ENCODE results near the gene CCM2.

The CCM2 gene

DNA sequence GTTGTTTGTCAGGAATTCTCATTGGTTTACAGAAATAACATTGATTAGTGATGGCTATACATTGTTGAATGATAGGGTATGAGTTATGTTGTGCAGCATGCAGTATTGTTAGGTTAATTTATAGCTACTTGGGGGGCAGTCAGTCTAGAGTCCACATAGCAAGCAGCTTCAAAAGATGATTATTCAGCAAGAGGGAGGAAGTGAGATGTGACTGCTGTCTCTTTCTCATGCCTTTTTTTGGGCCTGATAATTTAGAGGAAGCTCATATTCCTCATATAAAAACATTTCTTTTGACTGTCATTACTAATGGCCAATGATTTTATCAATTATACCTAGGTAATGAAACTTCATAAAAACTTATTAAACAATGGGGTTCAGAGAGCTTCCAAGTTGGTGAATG is 114.9 kb downstream of the CCM2 start:
- ChIA-PET CTCF (interaction anchor here (1.4 to 10.3 kb wide), 3 partner anchors 10 to 140 kb away, joined by 3 to 85 read pairs (median 4); no protein-coding TSS in a partner anchor), POLR2A (no interaction called here)
- H3K27me3 ChIP-seq (replicated peaks in 2 of 5; ENCODE audit: control insufficient read depth in 4 of 5, insufficient read depth in 5 of 5, low read length in 4 of 5) = no peaks in the 10 kb centered on the region
- no peak for DNase-seq
- H3K9me3 ChIP-seq (ENCODE audit: control extremely low read depth in 1 of 5, control insufficient read depth in 4 of 5, insufficient read depth in 2 of 5, low read depth in 1 of 5, low read length in 4 of 5) = no peaks in the 10 kb centered on the region
- no peaks in the 10 kb centered on the region for H3K36me3 ChIP-seq (ENCODE audit: control insufficient read depth in 4 of 4, insufficient read depth in 4 of 4, low read length in 3 of 4)
- H3K27ac ChIP-seq (ENCODE audit: insufficient read depth in 1 of 2, low read depth in 1 of 2, low read length in 2 of 2, poor library complexity in 1 of 2, severe bottlenecking in 2 of 2) = no peak overlapping the region
- H3K4me3 ChIP-seq (ENCODE audit: control insufficient read depth in 1 of 7, extremely low read depth in 1 of 7, insufficient read depth in 4 of 7, low read depth in 2 of 7, low read length in 6 of 7) = no peak overlapping the region
- H3K4me1 ChIP-seq (ENCODE audit: control extremely low read depth in 1 of 4, control insufficient read depth in 4 of 4, insufficient read depth in 4 of 4, low read length in 3 of 4) = peaks cover 3 to 16% (median 13%) of the 10 kb centered on the region in 4 experiments

DNA sequence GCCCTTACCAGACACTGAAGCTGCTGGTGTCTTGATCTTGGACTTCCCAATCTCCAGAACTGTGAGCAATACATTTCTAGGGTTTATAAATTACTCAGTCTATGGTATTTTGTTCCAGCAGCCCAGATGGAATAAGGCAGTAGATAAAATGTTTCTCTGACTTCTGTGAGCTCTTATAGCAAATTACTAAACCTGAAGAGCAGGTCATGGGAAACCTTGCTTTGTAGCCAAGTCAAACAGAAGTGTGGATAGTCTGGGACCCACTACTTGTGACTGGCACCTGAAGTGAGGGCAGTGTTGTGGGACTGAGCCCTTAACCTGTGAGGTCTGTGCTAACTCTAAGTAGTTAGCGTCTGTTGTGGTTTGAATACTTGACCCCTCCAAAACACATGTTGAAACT is 116.0 kb downstream of the CCM2 start:
- CTCF ChIA-PET = interaction anchor here (1.4 to 10.3 kb wide), 3 partner anchors 18 to 142 kb away, joined by 3 to 85 read pairs (median 5); no protein-coding TSS in a partner anchor
- POLR2A ChIA-PET = no interaction called here
- Histone ChIP-seq H3K4me1 (ENCODE audit: control extremely low read depth in 1 of 4, control insufficient read depth in 4 of 4, insufficient read depth in 4 of 4, low read length in 3 of 4) (peaks cover 0 to 7% (median 6%) of the 10 kb centered on the region in 4 experiments), H3K27me3 (replicated peaks in 2 of 5; ENCODE audit: control insufficient read depth in 4 of 5, insufficient read depth in 5 of 5, low read length in 4 of 5) (no peaks in the 10 kb centered on the region), H3K4me3 (ENCODE audit: control insufficient read depth in 1 of 7, extremely low read depth in 1 of 7, insufficient read depth in 4 of 7, low read depth in 2 of 7, low read length in 6 of 7) (no peak overlapping the region), H3K9me3 (ENCODE audit: control extremely low read depth in 1 of 5, control insufficient read depth in 4 of 5, insufficient read depth in 2 of 5, low read depth in 1 of 5, low read length in 4 of 5) (no peaks in the 10 kb centered on the region), H3K27ac (ENCODE audit: insufficient read depth in 1 of 2, low read depth in 1 of 2, low read length in 2 of 2, poor library complexity in 1 of 2, severe bottlenecking in 2 of 2) (no peak overlapping the region), H3K36me3 (ENCODE audit: control insufficient read depth in 4 of 4, insufficient read depth in 4 of 4, low read length in 3 of 4) (no peaks in the 10 kb centered on the region)
- WGBS (ENCODE audit: insufficient coverage) = 88% methylated on average over 1 of the region's 1 CpG
- DNase-seq = no peak

DNA sequence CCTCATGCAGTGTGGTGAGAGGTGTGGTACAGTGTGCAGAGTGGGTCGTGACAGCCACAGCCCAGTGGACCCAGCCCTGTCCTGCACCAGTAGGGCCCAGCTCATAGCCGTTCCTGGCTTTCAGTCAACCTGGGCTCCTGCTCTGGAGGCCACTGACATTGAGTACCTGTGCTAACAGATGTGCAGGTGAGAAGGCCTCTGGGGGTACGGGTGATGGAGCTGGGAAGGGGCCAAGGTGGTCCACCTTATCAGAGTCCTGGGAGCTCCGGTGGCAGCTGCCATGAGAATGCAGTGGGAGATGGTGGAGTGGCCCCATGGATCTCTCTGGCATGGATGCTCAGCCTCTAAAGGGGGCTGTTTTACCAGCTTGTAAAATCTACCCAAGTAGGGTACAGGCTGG is 117.6 kb downstream of the CCM2 start:
- peaks cover 0 to 2% (median under 1%) of the 10 kb centered on the region in 4 experiments for H3K4me1 ChIP-seq (ENCODE audit: control extremely low read depth in 1 of 4, control insufficient read depth in 4 of 4, insufficient read depth in 4 of 4, low read length in 3 of 4)
- H3K36me3 ChIP-seq (ENCODE audit: control insufficient read depth in 4 of 4, insufficient read depth in 4 of 4, low read length in 3 of 4) = no peaks in the 10 kb centered on the region
- H3K9me3 ChIP-seq (ENCODE audit: control extremely low read depth in 1 of 5, control insufficient read depth in 4 of 5, insufficient read depth in 2 of 5, low read depth in 1 of 5, low read length in 4 of 5) = no peaks in the 10 kb centered on the region
- DNase-seq = no peak
- no peak overlapping the region for H3K27ac ChIP-seq (ENCODE audit: insufficient read depth in 1 of 2, low read depth in 1 of 2, low read length in 2 of 2, poor library complexity in 1 of 2, severe bottlenecking in 2 of 2)
- H3K4me3 ChIP-seq (ENCODE audit: control insufficient read depth in 1 of 7, extremely low read depth in 1 of 7, insufficient read depth in 4 of 7, low read depth in 2 of 7, low read length in 6 of 7) = no peak overlapping the region
- ChIA-PET POLR2A (interaction anchor here (0.6 to 0.7 kb wide), 2 partner anchors 15 to 19 kb away, joined by 3 to 5 read pairs; no protein-coding TSS in a partner anchor), CTCF (interaction anchor here (2.1 to 10.3 kb wide), 2 partner anchors 17 to 144 kb away, joined by 5 to 85 read pairs; no protein-coding TSS in a partner anchor)
- WGBS (ENCODE audit: insufficient coverage) = 100% methylated on average over 3 of the region's 4 CpGs
- H3K27me3 ChIP-seq (replicated peaks in 2 of 5; ENCODE audit: control insufficient read depth in 4 of 5, insufficient read depth in 5 of 5, low read length in 4 of 5) = no peaks in the 10 kb centered on the region

DNA sequence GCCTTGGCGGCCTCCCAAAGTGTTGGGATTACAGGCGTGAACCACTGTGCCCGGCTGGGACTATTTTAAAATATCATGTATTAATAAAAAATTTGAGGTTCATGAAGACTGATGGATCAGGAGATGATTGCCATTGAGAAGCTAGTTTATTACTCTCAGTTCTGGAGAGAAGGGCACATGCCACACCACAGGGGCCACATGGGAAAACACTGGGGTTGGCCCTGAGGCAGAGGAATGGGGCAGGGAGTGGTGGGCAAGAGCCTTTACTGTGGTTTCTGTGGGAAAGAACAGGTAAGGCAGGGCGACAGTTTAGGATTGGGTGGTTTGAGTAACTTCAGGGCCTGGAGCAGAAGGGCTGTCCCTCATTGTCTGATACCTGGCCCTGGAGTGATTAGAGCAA is 118.3 kb downstream of the CCM2 start:
- POLR2A ChIA-PET = no interaction called here
- no peak for DNase-seq
- Histone ChIP-seq H3K4me1 (ENCODE audit: control extremely low read depth in 1 of 4, control insufficient read depth in 4 of 4, insufficient read depth in 4 of 4, low read length in 3 of 4) (no peaks in the 10 kb centered on the region), H3K9me3 (ENCODE audit: control extremely low read depth in 1 of 5, control insufficient read depth in 4 of 5, insufficient read depth in 2 of 5, low read depth in 1 of 5, low read length in 4 of 5) (no peaks in the 10 kb centered on the region), H3K27ac (ENCODE audit: insufficient read depth in 1 of 2, low read depth in 1 of 2, low read length in 2 of 2, poor library complexity in 1 of 2, severe bottlenecking in 2 of 2) (no peak overlapping the region), H3K36me3 (ENCODE audit: control insufficient read depth in 4 of 4, insufficient read depth in 4 of 4, low read length in 3 of 4) (no peaks in the 10 kb centered on the region), H3K27me3 (replicated peaks in 2 of 5; ENCODE audit: control insufficient read depth in 4 of 5, insufficient read depth in 5 of 5, low read length in 4 of 5) (no peaks in the 10 kb centered on the region), H3K4me3 (ENCODE audit: control insufficient read depth in 1 of 7, extremely low read depth in 1 of 7, insufficient read depth in 4 of 7, low read depth in 2 of 7, low read length in 6 of 7) (no peak overlapping the region)
- WGBS (ENCODE audit: insufficient coverage) = 80% methylated on average over 1 of the region's 4 CpGs
- CTCF ChIA-PET = interaction anchor here (2.1 to 10.3 kb wide), 2 partner anchors 16 to 144 kb away, joined by 5 to 85 read pairs; no protein-coding TSS in a partner anchor

DNA sequence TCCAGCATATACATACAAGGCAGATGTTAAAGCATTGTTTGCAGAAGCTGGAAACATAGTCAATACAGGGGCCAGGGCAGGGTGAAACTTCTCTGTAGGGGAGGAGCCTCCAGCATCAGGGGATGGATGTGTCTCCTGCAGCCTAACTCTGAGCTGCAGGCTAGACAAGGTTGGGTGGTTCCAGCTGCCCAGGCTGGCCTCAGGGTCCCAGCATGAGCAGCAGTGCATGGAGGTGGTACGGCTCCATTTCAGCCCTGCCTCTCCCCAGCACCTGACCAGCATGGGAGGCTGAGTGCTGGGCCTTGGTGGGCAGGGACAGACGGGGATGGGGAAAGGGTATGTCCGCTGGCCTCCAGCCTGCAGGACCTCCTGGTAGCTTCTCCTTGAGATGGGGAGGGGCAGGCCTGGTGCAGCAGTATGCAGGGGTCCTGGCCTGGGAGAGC is 118.9 kb downstream of the CCM2 start:
- Histone ChIP-seq H3K36me3 (ENCODE audit: control insufficient read depth in 4 of 4, insufficient read depth in 4 of 4, low read length in 3 of 4) (no peaks in the 10 kb centered on the region), H3K27me3 (replicated peaks in 2 of 5; ENCODE audit: control insufficient read depth in 4 of 5, insufficient read depth in 5 of 5, low read length in 4 of 5) (no peaks in the 10 kb centered on the region), H3K27ac (ENCODE audit: insufficient read depth in 1 of 2, low read depth in 1 of 2, low read length in 2 of 2, poor library complexity in 1 of 2, severe bottlenecking in 2 of 2) (no peak overlapping the region), H3K9me3 (ENCODE audit: control extremely low read depth in 1 of 5, control insufficient read depth in 4 of 5, insufficient read depth in 2 of 5, low read depth in 1 of 5, low read length in 4 of 5) (no peaks in the 10 kb centered on the region), H3K4me3 (ENCODE audit: control insufficient read depth in 1 of 7, extremely low read depth in 1 of 7, insufficient read depth in 4 of 7, low read depth in 2 of 7, low read length in 6 of 7) (no peak overlapping the region), H3K4me1 (ENCODE audit: control extremely low read depth in 1 of 4, control insufficient read depth in 4 of 4, insufficient read depth in 4 of 4, low read length in 3 of 4) (no peaks in the 10 kb centered on the region)
- DNase-seq = no peak
- ChIA-PET CTCF (interaction anchor here (10.3 kb wide), 1 partner anchor 16 kb away, joined by 85 read pairs; no protein-coding TSS in a partner anchor), POLR2A (no interaction called here)
- 97% methylated on average over 3 of the region's 3 CpGs for WGBS (ENCODE audit: insufficient coverage)

DNA sequence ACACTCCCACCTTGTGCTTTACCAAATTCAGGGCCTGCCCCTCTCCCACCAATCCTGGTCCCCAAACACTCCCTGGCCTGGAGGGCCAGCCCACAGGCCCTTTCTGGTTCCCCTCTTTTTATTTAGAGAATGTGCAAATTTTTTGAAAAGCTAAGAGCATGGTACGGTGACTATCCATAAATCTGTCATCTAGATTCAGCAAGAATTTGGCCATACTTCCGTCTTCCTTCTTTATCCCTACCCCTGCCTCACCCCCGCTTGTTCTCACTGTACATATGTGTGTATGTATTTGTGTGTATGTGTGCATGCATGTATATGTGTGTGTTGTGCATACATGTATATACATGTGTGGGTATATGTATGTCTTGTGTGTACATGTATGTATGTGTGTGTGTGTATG is 119.5 kb downstream of the CCM2 start:
- H3K27me3 ChIP-seq (replicated peaks in 2 of 5; ENCODE audit: control insufficient read depth in 4 of 5, insufficient read depth in 5 of 5, low read length in 4 of 5) = no peaks in the 10 kb centered on the region
- H3K36me3 ChIP-seq (ENCODE audit: control insufficient read depth in 4 of 4, insufficient read depth in 4 of 4, low read length in 3 of 4) = no peaks in the 10 kb centered on the region
- no peak for DNase-seq
- H3K4me3 ChIP-seq (ENCODE audit: control insufficient read depth in 1 of 7, extremely low read depth in 1 of 7, insufficient read depth in 4 of 7, low read depth in 2 of 7, low read length in 6 of 7) = no peak overlapping the region
- no peaks in the 10 kb centered on the region for H3K9me3 ChIP-seq (ENCODE audit: control extremely low read depth in 1 of 5, control insufficient read depth in 4 of 5, insufficient read depth in 2 of 5, low read depth in 1 of 5, low read length in 4 of 5)
- ChIA-PET CTCF (interaction anchor here (1.9 kb wide), 1 partner anchor 16 kb away, joined by 6 read pairs; no protein-coding TSS in a partner anchor), POLR2A (no interaction called here)
- no peak overlapping the region for H3K27ac ChIP-seq (ENCODE audit: insufficient read depth in 1 of 2, low read depth in 1 of 2, low read length in 2 of 2, poor library complexity in 1 of 2, severe bottlenecking in 2 of 2)
- no CpG with 5 or more reads among the region's 3 CpGs for WGBS (ENCODE audit: insufficient coverage)
- no peaks in the 10 kb centered on the region for H3K4me1 ChIP-seq (ENCODE audit: control extremely low read depth in 1 of 4, control insufficient read depth in 4 of 4, insufficient read depth in 4 of 4, low read length in 3 of 4)

DNA sequence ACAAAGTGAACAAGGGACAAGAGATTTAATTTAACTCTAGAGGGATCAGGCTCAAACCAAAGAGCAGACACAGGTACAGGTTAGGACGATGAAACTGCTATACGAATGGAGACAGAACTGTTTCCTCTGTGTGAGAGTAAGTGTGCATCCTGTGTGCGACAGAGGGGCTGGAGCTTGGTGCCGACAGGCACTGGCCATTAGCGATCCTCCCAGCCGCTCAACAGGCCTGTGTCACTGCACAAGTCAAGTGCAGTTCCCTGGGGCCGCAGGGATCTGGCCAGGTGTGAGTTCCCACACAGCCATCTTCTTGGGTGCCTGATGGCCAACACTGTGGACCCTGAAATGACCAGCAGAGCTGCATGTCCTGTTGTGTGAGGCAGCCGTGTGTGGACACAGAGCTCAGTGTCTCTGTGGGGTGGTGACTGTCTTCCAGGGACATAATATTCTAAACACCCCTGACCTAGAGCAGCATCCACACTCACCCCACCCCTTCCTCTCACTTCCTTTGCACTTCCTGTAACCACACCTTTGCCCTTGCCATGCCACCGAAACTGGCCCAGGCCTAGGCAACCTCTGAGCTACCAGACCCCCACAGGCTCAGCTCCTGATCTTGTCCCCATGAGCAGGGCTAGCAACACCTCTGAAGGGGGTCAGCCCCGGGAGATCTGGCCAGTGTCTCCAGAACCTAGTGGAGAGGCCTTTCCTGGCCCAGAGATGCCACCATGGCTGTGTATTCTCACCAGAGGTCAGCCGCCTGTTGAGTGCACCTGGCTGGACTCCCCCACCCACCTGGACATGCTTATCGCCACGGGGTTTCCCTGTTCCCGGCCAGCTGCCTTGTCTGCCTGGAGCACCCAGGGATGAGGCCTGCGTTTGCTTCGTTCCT is 123.2 kb downstream of the CCM2 start:
- ChIA-PET CTCF (interaction anchor here (1.2 to 5.4 kb wide), 3 partner anchors 13 to 150 kb away, joined by 3 to 37 read pairs (median 10); no protein-coding TSS in a partner anchor), POLR2A (no interaction called here)
- Histone ChIP-seq H3K27ac (ENCODE audit: insufficient read depth in 1 of 2, low read depth in 1 of 2, low read length in 2 of 2, poor library complexity in 1 of 2, severe bottlenecking in 2 of 2) (no peak overlapping the region), H3K4me1 (ENCODE audit: control extremely low read depth in 1 of 4, control insufficient read depth in 4 of 4, insufficient read depth in 4 of 4, low read length in 3 of 4) (peaks cover 0 to 8% (median 0%) of the 10 kb centered on the region in 4 experiments), H3K9me3 (ENCODE audit: control extremely low read depth in 1 of 5, control insufficient read depth in 4 of 5, insufficient read depth in 2 of 5, low read depth in 1 of 5, low read length in 4 of 5) (no peaks in the 10 kb centered on the region), H3K36me3 (ENCODE audit: control insufficient read depth in 4 of 4, insufficient read depth in 4 of 4, low read length in 3 of 4) (no peaks in the 10 kb centered on the region), H3K4me3 (ENCODE audit: control insufficient read depth in 1 of 7, extremely low read depth in 1 of 7, insufficient read depth in 4 of 7, low read depth in 2 of 7, low read length in 6 of 7) (no peak overlapping the region), H3K27me3 (replicated peaks in 2 of 5; ENCODE audit: control insufficient read depth in 4 of 5, insufficient read depth in 5 of 5, low read length in 4 of 5) (no peaks in the 10 kb centered on the region)
- DNase-seq = no peak
- WGBS (ENCODE audit: insufficient coverage) = 92% methylated on average over 15 of the region's 16 CpGs

All from common myeloid progenitor, CD34-positive (primary cell).